Activated T-cell treated with anti-CD3 and anti-CD28 coated beads for 24 hours (primary cell): ENCODE data around the gene SUMF1.

ENCODE experiments used
- DNase-seq: peaks from one replicate; pipeline ENCODE4 v3.0.0-alpha.2; 2020; ENCODE audit warnings: low read depth

The SUMF1 gene

GRCh38 chr3:4385201-4385600 lies 81.9 kb downstream of the SUMF1 start:
- DNase-seq: no peak

DNA sequence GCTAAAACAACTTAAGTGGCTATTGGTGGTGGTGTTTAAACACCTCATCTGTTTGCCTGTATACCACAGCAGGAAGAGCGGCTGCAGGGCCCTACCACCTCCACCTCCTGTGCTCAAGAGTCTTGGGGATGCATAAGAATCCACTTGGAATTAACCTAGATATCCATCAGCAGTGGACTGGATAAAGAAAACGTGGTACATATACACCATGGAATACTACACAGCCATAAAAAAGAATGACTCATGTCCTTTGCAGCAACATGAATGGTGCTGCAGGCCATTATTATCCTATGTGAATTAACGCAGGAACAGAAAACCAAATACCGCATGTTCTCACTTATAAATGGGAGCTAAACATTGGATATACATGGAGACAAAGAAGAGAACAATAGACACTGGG lies 87.1 kb downstream of the SUMF1 start:
- DNase-seq: no peak

- no peak for DNase-seq
Measured at GRCh38 chr3:4376499-4376898, 90.6 kb downstream of the SUMF1 start.

- no peak for DNase-seq
Measured at GRCh38 chr3:4375911-4376310, 91.2 kb downstream of the SUMF1 start.

- no peak for DNase-seq
Measured at GRCh38 chr3:4373669-4374068, 93.4 kb downstream of the SUMF1 start.

DNA sequence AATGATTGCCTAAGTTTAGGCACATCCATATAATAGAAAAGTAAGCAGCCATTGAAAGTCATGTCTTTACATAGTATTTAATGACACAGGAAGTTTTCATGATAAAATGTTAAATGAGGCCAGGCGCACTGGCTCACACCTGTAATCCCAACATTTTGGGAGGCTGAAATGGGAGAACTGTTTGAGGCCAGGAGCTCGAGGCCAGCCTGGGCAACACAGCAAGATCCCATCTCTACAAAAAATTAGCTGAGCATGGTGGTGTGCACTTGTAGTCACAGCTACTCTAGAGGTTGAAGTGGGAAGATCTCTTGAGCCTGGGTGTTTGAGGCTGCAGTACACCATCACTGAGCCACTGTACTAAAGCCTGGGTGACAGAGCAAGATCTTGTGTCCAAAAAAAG lies 104.5 kb downstream of the SUMF1 start:
- DNase-seq: no peak

DNA sequence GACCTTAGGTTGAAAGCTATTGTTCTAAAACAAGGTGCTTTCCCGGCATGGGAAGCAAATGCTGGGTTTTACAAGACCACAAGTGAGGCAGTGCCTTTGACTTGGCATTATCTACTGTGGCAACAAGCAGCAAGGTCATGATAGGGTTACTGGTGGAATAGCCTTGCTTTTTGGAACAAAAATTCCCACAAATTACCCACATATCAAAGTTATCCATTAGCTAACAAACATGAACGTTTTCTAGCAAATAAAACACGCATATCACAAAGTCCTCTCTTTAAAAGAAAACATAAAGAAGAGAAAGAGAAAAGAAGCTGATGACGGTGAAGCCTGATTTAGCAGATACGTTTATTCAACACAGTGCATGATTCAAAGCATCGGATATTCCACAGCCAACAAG lies 106.3 kb downstream of the SUMF1 start:
- no peak for DNase-seq

DNA sequence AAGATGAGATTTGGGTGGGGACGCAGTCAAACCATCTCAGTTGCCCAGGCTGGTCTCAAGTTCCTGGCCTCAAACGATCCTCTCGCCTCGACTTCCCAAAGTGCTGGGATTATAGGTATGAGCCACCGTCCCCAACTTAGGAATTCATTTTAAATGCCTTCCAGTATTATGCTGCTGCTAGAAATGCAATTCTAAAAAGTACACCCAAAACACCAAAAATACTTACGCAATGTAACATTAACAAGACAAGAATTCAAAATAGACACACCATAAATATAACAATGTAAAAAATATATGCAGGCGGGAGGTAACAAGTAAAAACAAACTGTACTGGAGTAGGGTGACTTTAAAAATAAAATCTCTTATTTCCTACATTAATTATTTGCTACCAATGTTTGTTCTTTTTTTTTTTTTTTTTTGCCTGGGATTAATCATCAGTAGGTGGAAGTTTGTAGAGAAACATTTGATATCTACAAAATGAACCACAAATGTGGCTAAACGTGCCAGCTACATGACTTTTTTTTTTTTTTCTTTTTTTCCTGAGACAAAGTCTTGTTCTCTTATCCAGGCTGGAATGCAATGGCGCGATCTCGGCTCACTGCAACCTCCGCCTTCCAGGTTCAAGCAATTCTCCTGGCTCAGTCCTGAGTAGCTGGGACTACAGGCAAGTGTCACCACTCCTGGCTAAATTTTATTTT lies 107.1 kb downstream of the SUMF1 start:
- DNase-seq: no peak

- no peak for DNase-seq
Measured at GRCh38 chr3:4358273-4358672, 108.8 kb downstream of the SUMF1 start.

DNA sequence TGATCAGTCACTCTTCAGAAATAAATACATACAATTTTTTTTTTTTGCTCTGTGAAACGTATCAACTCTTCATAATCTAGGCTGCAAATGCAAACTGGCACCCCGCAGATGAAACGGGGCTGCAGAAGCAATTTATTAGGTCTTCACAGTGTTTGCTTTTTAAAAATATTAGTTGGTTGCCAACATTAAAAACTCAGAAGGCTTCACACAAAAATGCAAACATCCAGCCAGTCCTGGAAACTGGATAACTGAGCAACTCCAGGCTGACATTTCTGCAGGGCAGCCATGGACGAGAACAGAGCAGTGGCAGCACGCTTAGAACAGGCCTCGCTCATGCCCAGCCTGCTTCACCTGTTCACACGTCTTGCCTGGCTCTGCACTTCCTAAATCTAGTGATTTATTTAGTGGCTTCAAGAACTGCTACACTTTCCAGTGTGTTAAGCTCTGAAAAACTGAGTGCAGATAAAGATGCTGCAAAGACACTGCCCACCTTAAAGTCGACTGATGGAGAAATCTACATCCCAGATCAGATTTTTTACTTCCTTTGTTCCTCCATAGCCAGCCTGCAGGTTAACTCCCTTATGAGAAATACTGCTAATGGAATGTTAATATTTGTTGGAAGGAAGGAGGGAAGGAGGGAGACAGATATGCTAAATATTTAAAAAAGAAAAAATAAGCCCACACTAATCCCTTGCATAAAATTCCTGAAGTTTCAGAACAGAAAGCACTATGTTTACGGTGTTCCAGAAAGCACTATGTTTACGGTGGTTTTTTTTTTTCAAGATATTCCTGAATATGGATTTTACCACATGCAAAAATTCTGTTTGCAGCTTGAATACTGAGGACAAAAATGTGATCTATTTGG lies 110.3 kb downstream of the SUMF1 start:
- DNase-seq: no peak

DNA sequence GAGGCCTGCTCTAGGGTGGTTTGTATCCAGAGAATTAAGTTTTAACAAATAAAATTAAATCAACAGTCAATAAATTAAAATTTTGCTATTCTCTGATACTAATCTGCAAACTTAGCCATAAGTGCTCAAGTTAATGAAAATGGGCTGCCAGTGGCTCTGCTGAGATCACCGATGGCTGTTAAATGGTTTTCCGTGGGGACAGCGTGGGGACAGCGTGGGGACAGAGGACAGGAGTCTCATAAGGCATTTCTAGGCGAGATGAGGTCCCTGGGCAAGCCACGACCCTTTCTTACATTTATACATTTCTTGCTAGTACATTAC lies 110.9 kb downstream of the SUMF1 start:
- no peak for DNase-seq

DNA sequence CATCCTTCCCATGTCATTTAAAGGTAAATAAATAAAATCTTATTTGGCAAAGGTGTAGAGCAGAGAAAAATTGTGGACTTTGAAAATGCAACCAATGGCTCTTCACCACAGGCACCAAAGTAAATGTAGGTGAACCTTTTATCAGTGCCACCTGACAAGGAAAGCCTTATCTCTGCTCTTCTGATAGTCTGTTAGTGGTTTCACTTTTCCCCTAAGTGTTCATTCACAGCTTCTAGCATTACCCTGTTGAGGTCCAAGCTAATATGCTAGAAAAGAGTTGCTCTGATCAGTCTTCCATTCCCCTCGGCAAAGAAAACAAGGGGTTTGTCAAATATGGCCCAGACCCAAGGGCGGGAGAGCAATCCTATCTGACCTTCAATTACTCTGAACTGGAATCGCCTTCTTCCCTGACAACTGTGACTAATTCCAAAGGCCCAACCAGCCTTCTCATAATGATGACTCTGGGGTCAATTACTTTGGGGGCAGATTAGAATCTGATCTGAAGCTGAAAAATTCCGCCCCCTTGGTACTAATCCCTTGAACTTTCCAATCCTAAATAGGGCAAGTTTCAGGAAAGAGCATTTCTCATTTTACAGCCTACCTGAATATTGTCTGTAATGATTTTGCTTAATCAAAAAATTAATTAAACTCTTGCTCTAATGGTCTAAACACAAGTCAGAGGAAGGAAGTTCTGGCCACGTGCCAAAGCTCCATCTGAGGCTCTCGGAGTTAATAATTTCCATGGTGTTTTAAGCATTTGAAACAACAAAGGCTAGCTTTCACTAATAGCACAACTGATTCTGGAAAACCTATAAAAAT lies 111.5 kb downstream of the SUMF1 start:
- DNase-seq: no peak

DNA sequence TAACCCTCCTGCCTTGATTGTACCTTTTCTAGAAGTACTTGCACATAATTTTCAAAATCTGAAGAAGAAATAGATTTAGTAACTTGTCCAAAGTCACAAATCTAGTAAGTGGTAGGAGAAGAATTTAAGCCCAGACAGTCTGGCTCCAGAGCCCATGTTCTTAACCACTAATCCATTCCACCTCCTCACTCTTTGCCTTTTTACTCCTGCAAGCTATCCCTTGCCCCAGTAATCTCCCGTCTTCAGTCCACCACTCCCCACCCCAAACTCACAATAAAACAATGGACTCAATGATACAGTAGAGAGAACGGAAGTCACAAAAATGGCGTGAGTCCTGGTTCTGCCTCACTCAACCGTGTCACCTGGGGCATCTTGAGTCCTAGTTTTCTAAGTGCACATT lies 115.2 kb downstream of the SUMF1 start:
- DNase-seq: no peak

GRCh38 chr3:4351164-4351855 lies 115.8 kb downstream of the SUMF1 start:
- peak; percentile 35 for DNase-seq

DNA sequence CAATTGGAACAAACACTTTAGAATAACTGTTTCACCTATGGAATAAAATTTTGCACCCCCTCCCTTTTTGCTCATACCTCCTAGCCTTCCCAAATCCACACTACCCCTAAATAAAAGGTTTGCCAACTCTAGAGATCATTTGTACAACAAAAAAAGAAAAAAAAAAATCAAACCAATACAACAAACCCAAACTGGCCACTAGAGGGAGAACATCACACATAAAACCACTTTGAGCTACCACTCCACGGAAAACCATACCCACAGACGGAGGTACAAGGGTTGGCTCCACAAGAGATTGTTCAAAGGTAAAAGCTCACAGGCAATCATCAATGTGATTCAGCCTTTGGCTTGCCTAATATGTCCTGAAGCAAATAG lies 116.3 kb downstream of the SUMF1 start:
- peak; percentile 36 for DNase-seq

DNA sequence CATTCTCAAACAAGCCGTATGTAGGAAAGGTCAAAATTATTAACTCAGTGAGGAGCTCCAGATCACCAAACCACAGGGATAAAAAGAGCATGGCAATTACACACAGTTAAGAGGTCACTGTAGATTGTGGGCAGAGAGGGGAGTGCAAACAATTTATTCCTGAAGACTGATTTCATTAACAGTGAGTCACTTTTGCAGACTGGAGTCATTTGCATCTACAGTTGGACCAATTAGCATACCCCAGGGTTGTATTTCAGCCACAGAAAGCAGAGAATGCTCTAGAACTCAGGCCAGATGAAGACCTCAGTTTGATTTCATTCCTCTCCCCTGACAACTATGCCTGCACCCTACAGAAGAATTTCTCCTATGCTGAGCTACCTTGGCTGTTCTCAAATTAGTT lies 123.8 kb downstream of the SUMF1 start:
- DNase-seq: no peak

DNA sequence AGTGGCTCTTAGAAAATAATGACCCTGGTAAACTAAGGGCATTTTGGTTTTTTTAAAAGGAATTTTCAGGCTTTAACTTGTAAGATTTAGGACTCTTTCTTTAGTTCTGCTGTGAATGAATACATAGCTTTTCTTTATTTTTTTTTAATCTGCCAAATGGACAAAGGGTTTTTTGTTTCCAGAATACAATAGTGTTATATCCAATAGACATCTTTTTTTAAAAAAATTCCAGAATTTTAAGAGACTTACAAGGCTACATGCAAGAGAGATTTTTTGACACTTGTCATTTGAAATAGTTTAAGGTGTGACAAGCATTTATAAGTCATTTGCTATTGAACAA lies 125.8 kb downstream of the SUMF1 start:
- no peak for DNase-seq

DNA sequence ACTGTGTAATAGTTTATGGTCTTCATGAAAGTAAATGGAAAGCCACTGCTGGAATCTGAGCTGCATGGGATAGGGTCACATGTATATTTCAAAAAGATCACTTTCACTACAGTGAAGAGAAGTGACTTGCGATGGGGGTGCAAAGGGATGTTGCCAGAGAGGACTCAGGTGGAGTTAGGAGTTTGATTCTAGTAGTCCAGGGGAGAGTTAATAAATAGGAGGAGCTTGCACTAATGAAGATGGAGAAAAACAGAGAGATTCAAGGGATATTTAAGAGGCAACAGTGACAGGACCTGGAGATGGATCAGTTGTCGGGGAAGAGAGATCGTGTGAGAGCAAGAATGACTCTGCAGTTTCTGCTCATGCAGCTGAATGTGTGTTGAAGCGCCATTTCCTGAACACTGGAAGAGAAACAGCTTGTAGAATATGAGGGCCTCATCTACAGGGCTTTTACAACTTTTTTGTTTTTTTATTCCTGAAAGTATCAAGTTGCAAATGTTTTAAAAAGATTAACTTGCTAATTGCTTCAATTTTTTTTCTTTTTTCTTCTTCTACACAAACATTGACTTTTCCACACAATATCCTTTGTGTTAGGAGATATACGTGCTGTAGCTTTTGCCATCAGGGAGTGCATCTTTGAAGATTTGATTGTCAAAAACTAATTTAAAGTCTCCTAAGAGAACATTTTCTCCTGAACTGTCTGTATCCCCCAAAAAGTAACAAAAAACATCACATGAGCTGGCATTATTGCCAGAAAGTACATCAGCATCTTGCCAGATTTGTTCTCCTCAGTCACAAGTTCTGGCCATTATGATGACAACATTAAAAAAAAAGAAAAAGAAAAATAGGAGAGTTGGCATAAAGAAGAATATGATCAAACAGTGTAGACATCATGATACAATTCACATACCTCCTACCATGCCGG lies 126.4 kb downstream of the SUMF1 start:
- DNase-seq: no peak

- DNase-seq: no peak
Measured at GRCh38 chr3:4340077-4340410, 127.0 kb downstream of the SUMF1 start.

GRCh38 chr3:4338751-4339150 lies 128.3 kb downstream of the SUMF1 start:
- DNase-seq: no peak

GRCh38 chr3:4336850-4337546 lies 130.1 kb downstream of the SUMF1 start:
- DNase-seq: no peak
